GM19452 (cell line): ENCODE data around the gene PODXL2.

ENCODE experiments used
- ATAC-seq: cut with Tn5 transposase; IDR thresholded peaks from one replicate; pipeline ENCODE4 v1.9.1; 2021; ENCODE audit not compliant: unreplicated experiment

PODXL2 gene

GRCh38 chr3:127720161-127720823, 91.3 kb downstream of the PODXL2 start:
- ATAC-seq: no peak

- no peak for ATAC-seq
Observed at GRCh38 chr3:127720985-127721935, 92.3 kb downstream of the PODXL2 start.

GRCh38 chr3:127722091-127722784, 93.3 kb downstream of the PODXL2 start:
- ATAC-seq: no peak
